UCSD-AML1 (cell line): ENCODE measurements around the gene SNRNP48.

Source experiments
- DNase-seq: peaks from one replicate; lab custom pipeline; 2025; ENCODE audit not compliant: unreplicated experiment; lab: John Stamatoyannopoulos, UW

SNRNP48 gene

GRCh38 chr6:7589949-7590917 lies at the start of gene SNRNP48:
SNRNP48 (plus strand) TSS chr6:7590198; CDS start chr6:7590258, 60 bp downstream.
- peak; percentile 92 for DNase-seq

GRCh38 chr6:7540595-7540994 lies 49.4 kb upstream of the SNRNP48 start:
- no peak for DNase-seq

- no peak for DNase-seq
Observed at GRCh38 chr6:7541175-7542064, 48.6 kb upstream of the SNRNP48 start, which contains the start of gene DSP. DSP (plus strand) TSS chr6:7541671; CDS start chr6:7541916, 245 bp downstream.

GRCh38 chr6:7542065-7542873 lies 47.7 kb upstream of the SNRNP48 start:
- DNase-seq: no peak

GRCh38 chr6:7542874-7543624 lies 46.9 kb upstream of the SNRNP48 start:
- DNase-seq: no peak

- no peak for DNase-seq
Observed at GRCh38 chr6:7543789-7544424, 46.1 kb upstream of the SNRNP48 start.

- DNase-seq: no peak
Observed at GRCh38 chr6:7544597-7544996, 45.4 kb upstream of the SNRNP48 start.

GRCh38 chr6:7545316-7546019 lies 44.5 kb upstream of the SNRNP48 start:
- DNase-seq: no peak

- DNase-seq: no peak
Observed at GRCh38 chr6:7546020-7546369, 44.0 kb upstream of the SNRNP48 start.

- DNase-seq: no peak
Observed at GRCh38 chr6:7546383-7546782, 43.6 kb upstream of the SNRNP48 start.

GRCh38 chr6:7546896-7547295 lies 43.1 kb upstream of the SNRNP48 start:
- no peak for DNase-seq

- no peak for DNase-seq
Observed at GRCh38 chr6:7547315-7547714, 42.7 kb upstream of the SNRNP48 start.

GRCh38 chr6:7550433-7550801 lies 39.6 kb upstream of the SNRNP48 start:
- DNase-seq: no peak

- DNase-seq: no peak
Observed at GRCh38 chr6:7554533-7555275, 35.3 kb upstream of the SNRNP48 start.

GRCh38 chr6:7555671-7556070 lies 34.3 kb upstream of the SNRNP48 start:
- no peak for DNase-seq

- no peak for DNase-seq
Observed at GRCh38 chr6:7556394-7557106, 33.4 kb upstream of the SNRNP48 start.

- DNase-seq: no peak
Observed at GRCh38 chr6:7557652-7558051, 32.3 kb upstream of the SNRNP48 start.

GRCh38 chr6:7558781-7559180 lies 31.2 kb upstream of the SNRNP48 start:
- no peak for DNase-seq
